ENCODE data around the gene CYP26A1.

GRCh38 chr10:93063977-93064660, 9.6 kb upstream of the CYP26A1 start:
- TF ChIP-seq, protein P1, sequence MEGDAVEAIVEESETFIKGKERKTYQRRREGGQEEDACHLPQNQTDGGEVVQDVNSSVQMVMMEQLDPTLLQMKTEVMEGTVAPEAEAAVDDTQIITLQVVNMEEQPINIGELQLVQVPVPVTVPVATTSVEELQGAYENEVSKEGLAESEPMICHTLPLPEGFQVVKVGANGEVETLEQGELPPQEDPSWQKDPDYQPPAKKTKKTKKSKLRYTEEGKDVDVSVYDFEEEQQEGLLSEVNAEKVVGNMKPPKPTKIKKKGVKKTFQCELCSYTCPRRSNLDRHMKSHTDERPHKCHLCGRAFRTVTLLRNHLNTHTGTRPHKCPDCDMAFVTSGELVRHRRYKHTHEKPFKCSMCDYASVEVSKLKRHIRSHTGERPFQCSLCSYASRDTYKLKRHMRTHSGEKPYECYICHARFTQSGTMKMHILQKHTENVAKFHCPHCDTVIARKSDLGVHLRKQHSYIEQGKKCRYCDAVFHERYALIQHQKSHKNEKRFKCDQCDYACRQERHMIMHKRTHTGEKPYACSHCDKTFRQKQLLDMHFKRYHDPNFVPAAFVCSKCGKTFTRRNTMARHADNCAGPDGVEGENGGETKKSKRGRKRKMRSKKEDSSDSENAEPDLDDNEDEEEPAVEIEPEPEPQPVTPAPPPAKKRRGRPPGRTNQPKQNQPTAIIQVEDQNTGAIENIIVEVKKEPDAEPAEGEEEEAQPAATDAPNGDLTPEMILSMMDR (IDR thresholded peaks at IDR 0.05), result no peak
- no peak for TF ChIP-seq POLR2A (IDR thresholded peaks at IDR 0.05)
- TF ChIP-seq POLR2AphosphoS5 (IDR thresholded peaks at IDR 0.05), result no peak
- no peak for TF ChIP-seq EP300 (IDR thresholded peaks at IDR 0.05)
